ENCODE results near the gene SMIM5. TPM values are rescaled to one million over a fixed set of nuclear protein-coding genes. Genes with fewer than 3 reads are reported as not detected.

The SMIM5 gene
- polyA plus RNA-seq, 3 donors: 0.15 to 3.3 (median 0.43) TPM

- Histone ChIP-seq H4K20me1 (ENCODE audit: insufficient read depth, low read length) (peaks cover 33% of the 10 kb centered on the region), H3K79me2 (ENCODE audit: insufficient read depth, low read length) (peaks cover 8% of the 10 kb centered on the region), H3K27ac (ENCODE audit: low read depth in 1 of 2, low read length in 2 of 2) (no peak overlapping the region), H3K27me3 (ENCODE audit: control insufficient read depth in 2 of 2, insufficient read depth in 2 of 2, low read length in 2 of 2) (no peaks in the 10 kb centered on the region), H3K4me2 (replicated peaks; ENCODE audit: extremely low read depth, low read length, poor library complexity, severe bottlenecking) (no peak overlapping the region), H2AFZ (ENCODE audit: insufficient read depth, low read depth, low read length, poor library complexity, severe bottlenecking) (no peak overlapping the region), H3K9ac (ENCODE audit: insufficient read depth, low read length, poor library complexity, severe bottlenecking) (no peak overlapping the region), H3K36me3 (replicated peaks in 1 of 2; ENCODE audit: control insufficient read depth in 1 of 2, insufficient read depth in 2 of 2, low read length in 2 of 2) (peaks cover 12 to 33% of the 10 kb centered on the region in 2 donors), H3K9me3 (replicated peaks in 1 of 2; ENCODE audit: control insufficient read depth in 1 of 2, insufficient read depth in 1 of 2, low read length in 2 of 2) (no peaks in the 10 kb centered on the region), H3K4me1 (ENCODE audit: control insufficient read depth in 1 of 2, insufficient read depth in 2 of 2, low read length in 2 of 2) (no peaks in the 10 kb centered on the region), H3K4me3 (replicated peaks in 1 of 3; ENCODE audit: low read depth in 2 of 3, low read length in 3 of 3) (no peak overlapping the region)
- intact Hi-C loops (cut with micrococcal nuclease): no loop called here
- peaks cover 1% of the 10 kb centered on the region for H3K4me1 Mint-ChIP-seq
- no peak for DNase-seq
- H3K36me3 Mint-ChIP-seq: peaks cover 5 to 40% of the 10 kb centered on the region in 2 donors
- no peaks in the 10 kb centered on the region for H3K27me3 Mint-ChIP-seq (ENCODE audit: low read depth in 3 of 3)
- TF ChIP-seq CTCF (IDR thresholded peaks at IDR 0.05): no peak
- no peaks in the 10 kb centered on the region for H3K9me3 Mint-ChIP-seq
- no peak overlapping the region for H3K4me3 Mint-ChIP-seq
- no peak overlapping the region for H3K27ac Mint-ChIP-seq
- WGBS (ENCODE audit: insufficient coverage): 95% methylated on average over 4 of the region's 6 CpGs
Measured at GRCh38 chr17:75595920-75596313, 37.3 kb upstream of the SMIM5 start.

GRCh38 chr17:75596320-75597087, 36.7 kb upstream of the SMIM5 start:
- Histone ChIP-seq H3K9me3 (replicated peaks in 1 of 2; ENCODE audit: control insufficient read depth in 1 of 2, insufficient read depth in 1 of 2, low read length in 2 of 2) (no peaks in the 10 kb centered on the region), H4K20me1 (ENCODE audit: insufficient read depth, low read length) (peaks cover 32% of the 10 kb centered on the region), H3K4me2 (replicated peaks; ENCODE audit: extremely low read depth, low read length, poor library complexity, severe bottlenecking) (no peak overlapping the region), H3K27me3 (ENCODE audit: control insufficient read depth in 2 of 2, insufficient read depth in 2 of 2, low read length in 2 of 2) (no peaks in the 10 kb centered on the region), H3K9ac (ENCODE audit: insufficient read depth, low read length, poor library complexity, severe bottlenecking) (no peak overlapping the region), H3K4me1 (ENCODE audit: control insufficient read depth in 1 of 2, insufficient read depth in 2 of 2, low read length in 2 of 2) (no peaks in the 10 kb centered on the region), H3K36me3 (replicated peaks in 1 of 2; ENCODE audit: control insufficient read depth in 1 of 2, insufficient read depth in 2 of 2, low read length in 2 of 2) (peaks cover 9 to 31% of the 10 kb centered on the region in 2 donors), H3K27ac (ENCODE audit: low read depth in 1 of 2, low read length in 2 of 2) (no peak overlapping the region), H3K79me2 (ENCODE audit: insufficient read depth, low read length) (peaks cover 2% of the 10 kb centered on the region), H2AFZ (ENCODE audit: insufficient read depth, low read depth, low read length, poor library complexity, severe bottlenecking) (no peak overlapping the region), H3K4me3 (replicated peaks in 1 of 3; ENCODE audit: low read depth in 2 of 3, low read length in 3 of 3) (no peak overlapping the region)
- intact Hi-C loops (cut with micrococcal nuclease): no loop called here
- H3K9me3 Mint-ChIP-seq: no peaks in the 10 kb centered on the region
- no peak for TF ChIP-seq CTCF (IDR thresholded peaks at IDR 0.05)
- peaks cover 2 to 40% of the 10 kb centered on the region in 2 donors for H3K36me3 Mint-ChIP-seq
- no peak for DNase-seq
- H3K4me1 Mint-ChIP-seq: no peaks in the 10 kb centered on the region
- no peaks in the 10 kb centered on the region for H3K27me3 Mint-ChIP-seq (ENCODE audit: low read depth in 3 of 3)
- H3K27ac Mint-ChIP-seq: no peak overlapping the region
- WGBS (ENCODE audit: insufficient coverage): 98% methylated on average over 12 of the region's 17 CpGs
- H3K4me3 Mint-ChIP-seq: no peak overlapping the region

Measured in CD14-positive monocyte (primary cell).